HEK293T (cell line): ENCODE data around the gene MT1F.

Source experiments
- ARNT ChIP-seq: fragments of 450-650 bp; IDR thresholded peaks from 2 replicates; pipeline ENCODE4 v1.6.1; 2017; ENCODE audit warnings: mild to moderate bottlenecking
- BHLHE40 ChIP-seq: fragments of 450-650 bp; IDR thresholded peaks from 2 replicates; pipeline ENCODE4 v1.6.1; 2016; ENCODE audit warnings: mild to moderate bottlenecking, moderate library complexity, borderline replicate concordance
- CTBP1 ChIP-seq: fragments of 450-650 bp; IDR thresholded peaks from 2 replicates; pipeline ENCODE4 v1.6.1; 2016; ENCODE audit warnings: borderline replicate concordance
- FOXA1 ChIP-seq: fragments of 450-650 bp; IDR thresholded peaks from 2 replicates; pipeline ENCODE4 v1.6.1; 2016; ENCODE audit warnings: mild to moderate bottlenecking
- HDGF ChIP-seq: fragments of 450-650 bp; IDR thresholded peaks from 2 replicates; pipeline ENCODE4 v1.6.1; 2017; ENCODE audit warnings: antibody characterized with exemption, borderline replicate concordance
- NFRKB ChIP-seq: fragments of 450-650 bp; IDR thresholded peaks from 2 replicates; pipeline ENCODE4 v1.6.1; 2016; ENCODE audit warnings: mild to moderate bottlenecking, moderate library complexity
- PKNOX1 ChIP-seq: fragments of 450-650 bp; IDR thresholded peaks from 2 replicates; pipeline ENCODE4 v1.6.1; 2016
- SP1 ChIP-seq: fragments of 450-650 bp; IDR thresholded peaks from 2 replicates; pipeline ENCODE4 v1.6.1; 2017
- TARDBP ChIP-seq: fragments of 450-650 bp; IDR thresholded peaks from 2 replicates; pipeline ENCODE4 v1.6.1; 2016
- ZNF384 ChIP-seq: fragments of 450-650 bp; IDR thresholded peaks from 2 replicates; pipeline ENCODE4 v1.6.1; 2016

DNA sequence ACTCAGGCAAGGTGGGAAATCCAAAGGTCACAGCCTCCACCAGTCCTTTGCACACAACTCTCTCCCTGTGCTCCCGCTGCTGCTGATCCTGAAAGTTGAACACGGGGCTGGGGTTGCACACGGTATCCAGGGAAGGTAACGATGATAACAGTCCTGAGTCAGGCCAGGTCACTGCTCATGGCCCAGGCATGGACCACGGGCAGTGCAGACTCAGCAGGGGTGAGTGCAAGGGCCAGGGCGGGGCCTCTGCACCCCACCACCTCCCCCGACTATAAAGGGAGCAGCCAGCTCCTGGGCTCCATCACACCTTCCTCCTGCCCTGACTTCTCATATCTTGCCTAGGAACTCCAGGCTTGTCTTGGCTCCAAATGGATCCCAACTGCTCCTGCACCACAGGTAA, 6.2 kb upstream of the MT1F start, which contains the start of gene MT1B:
- TF ChIP-seq ZNF384: no peak
- TF ChIP-seq SP1: no peak
- TF ChIP-seq CTBP1: no peak
- TF ChIP-seq BHLHE40: no peak
- no peak for TF ChIP-seq FOXA1
- no peak for TF ChIP-seq HDGF
- TF ChIP-seq TARDBP: no peak
- no peak for TF ChIP-seq PKNOX1
- no peak for TF ChIP-seq ARNT
- TF ChIP-seq NFRKB: no peak
